AG04449 (cell line): ENCODE measurements around the gene TXNRD1.
"Not testable (repeated sequence)": the region's sequence is repeated elsewhere in the genome, so short reads cannot be mapped to it uniquely, and the experiment has no call there.

ENCODE experiments used
- CTCF ChIA-PET: fragments of 350-600 bp; formaldehyde crosslinking; extraction: SDS; loops from one replicate; lab custom pipeline; 2021; ENCODE audit warnings: antibody characterized with exemption; lab: Yijun Ruan, JAX
- POLR2A ChIA-PET: fragments of 400-600, 350-600 bp; formaldehyde crosslinking; extraction: SDS; loops from one replicate; lab custom pipeline; 2020; ENCODE audit warnings: antibody characterized with exemption, inconsistent platforms; lab: Yijun Ruan, JAX
- DNase-seq: peaks from one replicate; pipeline ENCODE4 v3.0.0-alpha.2; 2010; ENCODE audit warnings: low read depth, low spot score
- H3K4me3 ChIP-seq: 2 replicates; pipeline ENCODE4 v1.5.1; 2011; ENCODE audit warnings: low read depth, mild to moderate bottlenecking, control low read depth, low read length
- TF ChIP-seq, protein P1 (sequence below): IDR thresholded peaks from one replicate; pipeline ENCODE4 v1.5.1; 2011; ENCODE audit warnings: mild to moderate bottlenecking, moderate library complexity, low read length, control low read depth, inconsistent platforms; ENCODE audit not compliant: insufficient read depth; ENCODE audit errors: missing control alignments

Gene TXNRD1

DNA sequence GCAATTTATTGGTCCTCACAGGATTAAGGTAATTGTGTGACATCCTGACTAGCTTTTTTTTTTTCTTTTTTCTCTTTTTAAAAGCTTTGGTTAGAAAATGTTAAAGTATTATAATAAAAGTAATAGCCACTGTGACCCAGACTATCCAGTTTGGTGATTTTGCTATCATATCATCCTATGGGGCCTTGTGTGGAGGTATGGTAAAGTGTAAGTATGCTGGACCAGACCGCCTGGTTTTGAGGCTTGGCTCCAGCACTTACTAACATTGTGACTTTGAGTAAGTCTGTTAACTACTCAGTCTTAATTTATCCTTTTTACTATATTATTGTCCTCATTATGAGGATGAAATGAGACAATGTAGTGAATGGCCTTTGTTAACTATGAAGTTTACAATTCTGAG is 103.4 kb downstream of the TXNRD1 start:
- TF ChIP-seq, protein P1, sequence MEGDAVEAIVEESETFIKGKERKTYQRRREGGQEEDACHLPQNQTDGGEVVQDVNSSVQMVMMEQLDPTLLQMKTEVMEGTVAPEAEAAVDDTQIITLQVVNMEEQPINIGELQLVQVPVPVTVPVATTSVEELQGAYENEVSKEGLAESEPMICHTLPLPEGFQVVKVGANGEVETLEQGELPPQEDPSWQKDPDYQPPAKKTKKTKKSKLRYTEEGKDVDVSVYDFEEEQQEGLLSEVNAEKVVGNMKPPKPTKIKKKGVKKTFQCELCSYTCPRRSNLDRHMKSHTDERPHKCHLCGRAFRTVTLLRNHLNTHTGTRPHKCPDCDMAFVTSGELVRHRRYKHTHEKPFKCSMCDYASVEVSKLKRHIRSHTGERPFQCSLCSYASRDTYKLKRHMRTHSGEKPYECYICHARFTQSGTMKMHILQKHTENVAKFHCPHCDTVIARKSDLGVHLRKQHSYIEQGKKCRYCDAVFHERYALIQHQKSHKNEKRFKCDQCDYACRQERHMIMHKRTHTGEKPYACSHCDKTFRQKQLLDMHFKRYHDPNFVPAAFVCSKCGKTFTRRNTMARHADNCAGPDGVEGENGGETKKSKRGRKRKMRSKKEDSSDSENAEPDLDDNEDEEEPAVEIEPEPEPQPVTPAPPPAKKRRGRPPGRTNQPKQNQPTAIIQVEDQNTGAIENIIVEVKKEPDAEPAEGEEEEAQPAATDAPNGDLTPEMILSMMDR = no peak
- ChIA-PET CTCF (interaction anchor here (1.6 kb wide), 1 partner anchor 119 kb away, joined by 6 read pairs; no protein-coding TSS in a partner anchor), POLR2A (interaction anchor here (0.6 kb wide), 1 partner anchor 99 kb away, joined by 4 read pairs; no protein-coding TSS in a partner anchor)
- no peak for DNase-seq
- no peak overlapping the region for H3K4me3 ChIP-seq

- no peak for DNase-seq
- POLR2A ChIA-PET = interaction anchor here (0.6 to 0.7 kb wide), 2 partner anchors 32 to 402 kb away, joined by 3 read pairs; no protein-coding TSS in a partner anchor
- CTCF ChIA-PET = interaction anchor here (0.6 kb wide), 1 partner anchor 249 kb away, joined by 3 read pairs; no protein-coding TSS in a partner anchor
- H3K4me3 ChIP-seq = no peak overlapping the region
- TF ChIP-seq, protein P1 = no peak
Measured at GRCh38 chr12:104319918-104320626, 104.5 kb downstream of the TXNRD1 start.

DNA sequence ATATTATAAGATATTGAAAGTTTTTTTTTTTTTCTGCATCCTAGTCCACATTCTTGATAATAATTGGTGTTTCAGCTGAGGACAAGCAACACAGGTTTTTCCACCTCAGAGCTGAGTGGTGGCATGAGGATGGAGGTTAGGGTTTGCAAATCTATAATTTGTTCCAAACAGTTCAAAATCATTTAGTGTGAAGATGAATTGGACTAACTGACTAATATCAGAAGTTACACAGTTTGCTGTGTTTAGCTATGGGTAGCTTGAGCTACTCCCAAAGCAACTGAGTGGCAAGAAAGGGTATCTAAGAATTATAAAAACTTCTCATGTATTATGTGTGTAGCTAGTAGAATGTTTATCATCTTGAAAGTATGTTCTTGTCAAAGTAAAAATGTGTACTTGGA is 105.0 kb downstream of the TXNRD1 start:
- DNase-seq = no peak
- H3K4me3 ChIP-seq = no peak overlapping the region
- POLR2A ChIA-PET = interaction anchor here (0.6 to 0.7 kb wide), 2 partner anchors 32 to 401 kb away, joined by 3 read pairs; no protein-coding TSS in a partner anchor
- TF ChIP-seq, protein P1 = no peak
- CTCF ChIA-PET = interaction anchor here (0.6 to 1.0 kb wide), 2 partner anchors 7 to 249 kb away, joined by 3 read pairs; no protein-coding TSS in a partner anchor

- no peak overlapping the region for H3K4me3 ChIP-seq
- DNase-seq = no peak
- CTCF ChIA-PET = interaction anchor here (1.0 kb wide), 1 partner anchor 9 kb away, joined by 3 read pairs; no protein-coding TSS in a partner anchor
- POLR2A ChIA-PET = no interaction called here
- TF ChIP-seq, protein P1 = no peak
Measured at GRCh38 chr12:104321949-104322348, 106.4 kb downstream of the TXNRD1 start.

DNA sequence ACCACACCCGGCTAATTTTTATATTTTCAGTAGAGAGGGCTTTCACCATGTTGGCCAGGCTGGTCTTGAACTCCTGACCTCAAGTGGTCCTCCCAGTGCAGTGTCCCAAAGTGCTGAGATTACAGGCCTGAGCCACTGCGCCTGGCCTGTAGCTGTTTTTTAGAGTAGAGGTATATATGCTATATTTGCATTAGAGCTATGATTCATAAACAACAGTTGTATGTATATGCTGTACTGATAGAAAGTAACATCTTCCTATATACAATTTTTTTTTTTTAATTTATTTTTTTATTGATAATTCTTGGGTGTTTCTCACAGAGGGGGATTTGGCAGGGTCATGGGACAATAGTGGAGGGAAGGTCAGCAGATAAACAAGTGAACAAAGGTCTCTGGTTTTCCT is 107.0 kb downstream of the TXNRD1 start:
- POLR2A ChIA-PET, DNase-seq, H3K4me3 ChIP-seq, CTCF ChIA-PET: not testable (repeated sequence)

GRCh38 chr12:104323899-104324298 is 108.3 kb downstream of the TXNRD1 start:
- TF ChIP-seq, protein P1 = no peak
- ChIA-PET CTCF (no interaction called here), POLR2A (no interaction called here)
- DNase-seq = no peak
- H3K4me3 ChIP-seq = no peak overlapping the region

GRCh38 chr12:104328278-104328677 is 112.7 kb downstream of the TXNRD1 start:
- POLR2A ChIA-PET, H3K4me3 ChIP-seq, DNase-seq: not testable (repeated sequence)
- CTCF ChIA-PET = interaction anchor here (2.1 kb wide), 1 partner anchor 11 kb away, joined by 7 read pairs; no protein-coding TSS in a partner anchor
